Skeletal muscle satellite cell (primary cell): ENCODE data around the gene IFITM10.
A peak's percentile ranks its signal among the peaks of the same experiment; 100 is the strongest.
"Not testable (repeated sequence)": the region's sequence is repeated elsewhere in the genome, so short reads cannot be mapped to it uniquely, and the experiment has no call there.

Experiments used
- H3K27me3 ChIP-seq: 2 replicates; pipeline ENCODE4 v1.7.0; 2013; ENCODE audit warnings: low read length; ENCODE audit not compliant: control insufficient read depth, insufficient read depth
- H3K36me3 ChIP-seq: 2 replicates; pipeline ENCODE4 v1.7.0; 2013; ENCODE audit warnings: mild to moderate bottlenecking, control low read depth, low read length; ENCODE audit not compliant: insufficient read depth
- H3K4me1 ChIP-seq: 2 replicates; pipeline ENCODE4 v1.7.0; 2013; ENCODE audit warnings: low read length; ENCODE audit not compliant: control insufficient read depth, insufficient read depth
- H3K4me2 ChIP-seq: 2 replicates; pipeline ENCODE4 v1.7.0; 2013; ENCODE audit warnings: mild to moderate bottlenecking, low read length
- H3K4me3 ChIP-seq: 2 replicates; pipeline ENCODE4 v1.7.0; 2013; ENCODE audit warnings: low read length
- H3K9ac ChIP-seq: 2 replicates; pipeline ENCODE4 v1.7.0; 2013; ENCODE audit warnings: mild to moderate bottlenecking, low read depth, low read length, moderate library complexity
- H3K9me3 ChIP-seq: replicated peaks from 2 replicates; pipeline ENCODE4 v1.7.0; 2013; ENCODE audit warnings: mild to moderate bottlenecking, control low read depth, low read length

Gene IFITM10

GRCh38 chr11:1693327-1694063, 56.9 kb downstream of the IFITM10 start:
- Histone ChIP-seq H3K9me3 (no peaks in the 10 kb centered on the region), H3K9ac (peak overlapping the region; percentile 77), H3K4me3 (peak overlapping the region; percentile 59), H3K4me1 (peaks cover 7% of the 10 kb centered on the region), H3K36me3 (no peaks in the 10 kb centered on the region), H3K4me2 (peak overlapping the region; percentile 77), H3K27me3 (peaks cover 44% of the 10 kb centered on the region)

- Histone ChIP-seq H3K4me1 (peaks cover 7% of the 10 kb centered on the region), H3K27me3 (peaks cover 47% of the 10 kb centered on the region), H3K4me3 (no peak overlapping the region), H3K4me2 (peak overlapping the region; percentile 77), H3K9ac (no peak overlapping the region), H3K36me3 (no peaks in the 10 kb centered on the region), H3K9me3 (no peaks in the 10 kb centered on the region)
Measured at GRCh38 chr11:1692708-1693326, 57.6 kb downstream of the IFITM10 start.

GRCh38 chr11:1691878-1692707, 58.3 kb downstream of the IFITM10 start:
- Histone ChIP-seq H3K9me3 (no peaks in the 10 kb centered on the region), H3K36me3 (no peaks in the 10 kb centered on the region), H3K4me3 (no peak overlapping the region), H3K27me3 (peaks cover 44% of the 10 kb centered on the region), H3K9ac (no peak overlapping the region), H3K4me1 (peaks cover 7% of the 10 kb centered on the region), H3K4me2 (no peak overlapping the region)

- H3K4me3 ChIP-seq: no peak overlapping the region
- no peak overlapping the region for H3K9ac ChIP-seq
- peaks cover 7% of the 10 kb centered on the region for H3K4me1 ChIP-seq
- no peaks in the 10 kb centered on the region for H3K36me3 ChIP-seq
- no peak overlapping the region for H3K4me2 ChIP-seq
- H3K9me3 ChIP-seq: no peaks in the 10 kb centered on the region
- peaks cover 39% of the 10 kb centered on the region for H3K27me3 ChIP-seq
Measured at GRCh38 chr11:1691026-1691877, 59.1 kb downstream of the IFITM10 start.

- no peak overlapping the region for H3K4me2 ChIP-seq
- H3K4me1 ChIP-seq: peaks cover 7% of the 10 kb centered on the region
- no peaks in the 10 kb centered on the region for H3K36me3 ChIP-seq
- no peak overlapping the region for H3K9ac ChIP-seq
- peaks cover 34% of the 10 kb centered on the region for H3K27me3 ChIP-seq
- H3K9me3 ChIP-seq: no peaks in the 10 kb centered on the region
- no peak overlapping the region for H3K4me3 ChIP-seq
Measured at GRCh38 chr11:1690167-1691025, 60.0 kb downstream of the IFITM10 start.

GRCh38 chr11:1689250-1690166, 60.9 kb downstream of the IFITM10 start:
- not testable (repeated sequence) for H3K4me3 ChIP-seq, H3K36me3 ChIP-seq, H3K9me3 ChIP-seq, H3K9ac ChIP-seq, H3K4me1 ChIP-seq, H3K4me2 ChIP-seq
- H3K27me3 ChIP-seq: peaks cover 35% of the 10 kb centered on the region

- H3K27me3 ChIP-seq: peaks cover 35% of the 10 kb centered on the region
- not testable (repeated sequence) for H3K4me2 ChIP-seq, H3K4me1 ChIP-seq, H3K4me3 ChIP-seq, H3K36me3 ChIP-seq, H3K9me3 ChIP-seq, H3K9ac ChIP-seq
Measured at GRCh38 chr11:1688336-1688947, 62.0 kb downstream of the IFITM10 start.

- not testable (repeated sequence) for H3K9me3 ChIP-seq, H3K4me2 ChIP-seq, H3K4me1 ChIP-seq
Measured at GRCh38 chr11:1686220-1686619, 64.2 kb downstream of the IFITM10 start.

GRCh38 chr11:1684886-1685874, 65.2 kb downstream of the IFITM10 start:
- H3K4me2 ChIP-seq, H3K4me3 ChIP-seq, H3K36me3 ChIP-seq, H3K9ac ChIP-seq, H3K4me1 ChIP-seq, H3K9me3 ChIP-seq: not testable (repeated sequence)
- peaks cover 25% of the 10 kb centered on the region for H3K27me3 ChIP-seq

More at GRCh38 chr11:1686220-1686619, 64.2 kb downstream of the IFITM10 start:
- peaks cover 35% of the 10 kb centered on the region for H3K27me3 ChIP-seq
- not testable (repeated sequence) for H3K4me3 ChIP-seq, H3K36me3 ChIP-seq, H3K9ac ChIP-seq
